Activated naive CD4-positive, alpha-beta T cell treated with anti-CD3 and anti-CD28 coated beads, Interleukin-2, amount 50 U/mL, for 24 hours (primary cell): ENCODE data around the gene ENDOG.
"Not testable (repeated sequence)": the region's sequence is repeated elsewhere in the genome, so short reads cannot be mapped to it uniquely, and the experiment has no call there.

Experiments
- H3K27ac Mint-ChIP-seq: one replicate; pipeline ENCODE4 v1.8.0; 2021; ENCODE audit warnings: mild to moderate bottlenecking, mixed read lengths
- H3K27me3 Mint-ChIP-seq: one replicate; pipeline ENCODE4 v1.8.0; 2021; ENCODE audit warnings: mixed read lengths
- H3K36me3 Mint-ChIP-seq: one replicate; pipeline ENCODE4 v1.8.0; 2021; ENCODE audit warnings: mixed read lengths
- H3K4me1 Mint-ChIP-seq: one replicate; pipeline ENCODE4 v1.8.0; 2021; ENCODE audit warnings: mixed read lengths
- H3K4me3 Mint-ChIP-seq: one replicate; pipeline ENCODE4 v1.8.0; 2021; ENCODE audit warnings: mild to moderate bottlenecking, mixed read lengths
- H3K9me3 Mint-ChIP-seq: one replicate; pipeline ENCODE4 v1.8.0; 2021; ENCODE audit warnings: mixed read lengths

ENDOG gene

GRCh38 chr9:128788445-128788844, 29.9 kb upstream of the ENDOG start:
- Mint-ChIP-seq H3K27ac (no peak overlapping the region), H3K36me3 (no peaks in the 10 kb centered on the region), H3K4me3 (peak overlapping the region; percentile 91), H3K4me1 (peaks cover 10% of the 10 kb centered on the region), H3K9me3 (no peaks in the 10 kb centered on the region), H3K27me3 (no peaks in the 10 kb centered on the region)

DNA sequence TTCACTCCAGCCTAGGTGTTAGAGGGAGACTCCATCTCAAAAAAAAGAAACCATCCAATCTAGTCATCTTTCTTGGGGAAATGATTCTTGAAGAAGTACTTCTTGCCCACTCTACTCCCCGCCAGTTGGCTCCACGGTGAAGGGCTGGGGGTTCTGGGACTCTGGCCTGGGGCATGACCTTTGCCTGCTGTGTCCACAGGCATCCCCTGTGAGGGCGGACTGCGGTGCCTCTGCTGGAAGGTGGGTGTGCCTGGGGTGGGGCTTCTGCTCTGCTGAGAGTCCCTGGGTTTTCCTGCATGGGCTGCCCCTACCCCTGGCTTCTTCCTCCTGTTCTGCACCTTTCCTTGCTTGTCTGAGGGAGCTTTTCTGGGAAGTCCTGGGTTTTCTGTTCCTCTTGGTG, 27.8 kb upstream of the ENDOG start:
- H3K27me3 Mint-ChIP-seq, result no peaks in the 10 kb centered on the region
- no peak overlapping the region for H3K4me3 Mint-ChIP-seq
- H3K36me3 Mint-ChIP-seq, result peaks cover 2% of the 10 kb centered on the region
- H3K4me1 Mint-ChIP-seq, result peaks cover 10% of the 10 kb centered on the region
- no peaks in the 10 kb centered on the region for H3K9me3 Mint-ChIP-seq
- H3K27ac Mint-ChIP-seq, result no peak overlapping the region

GRCh38 chr9:128792134-128792533, 26.2 kb upstream of the ENDOG start:
- no peak overlapping the region for H3K27ac Mint-ChIP-seq
- peaks cover 2% of the 10 kb centered on the region for H3K36me3 Mint-ChIP-seq

DNA sequence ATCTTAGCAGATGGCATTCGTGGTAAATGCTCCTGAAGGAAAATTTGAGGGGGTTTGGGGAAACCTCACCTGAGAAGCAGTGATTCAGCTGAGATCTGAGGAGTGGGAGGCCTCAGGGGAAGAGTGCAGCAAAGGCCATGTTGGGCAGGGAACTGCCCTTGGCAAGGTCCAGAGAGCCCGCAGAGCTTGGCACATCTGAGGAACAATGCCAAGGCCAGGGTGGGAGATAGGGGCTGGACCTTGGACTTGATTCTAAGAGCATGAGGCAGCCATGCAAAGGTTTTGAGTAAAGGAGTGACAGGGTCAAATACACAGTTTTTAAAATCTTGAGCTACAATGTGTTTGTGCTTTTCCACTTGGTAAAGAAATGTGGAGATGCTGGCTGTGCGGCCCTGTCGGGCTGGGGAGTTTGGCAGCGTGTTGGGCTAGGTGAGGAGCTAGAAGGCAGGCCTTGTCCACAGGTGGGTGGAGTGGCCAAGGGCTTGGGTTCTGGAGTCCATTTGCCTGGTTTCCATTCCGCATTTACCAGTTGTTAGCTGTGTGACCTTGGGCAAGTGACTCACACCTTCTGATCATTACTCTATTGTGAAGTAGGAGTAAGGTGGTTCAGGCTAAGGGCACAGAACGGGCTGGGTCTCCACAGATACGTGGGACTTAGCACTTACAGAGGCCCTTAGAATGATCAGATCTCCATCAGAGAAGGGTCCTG, 25.2 kb upstream of the ENDOG start:
- peaks cover 2% of the 10 kb centered on the region for H3K36me3 Mint-ChIP-seq
- no peak overlapping the region for H3K27ac Mint-ChIP-seq
- H3K4me1 Mint-ChIP-seq, result peaks cover 10% of the 10 kb centered on the region
- H3K4me3 Mint-ChIP-seq, result no peak overlapping the region
- no peaks in the 10 kb centered on the region for H3K27me3 Mint-ChIP-seq
- no peaks in the 10 kb centered on the region for H3K9me3 Mint-ChIP-seq

More at GRCh38 chr9:128792134-128792533, 26.2 kb upstream of the ENDOG start:
- H3K9me3 Mint-ChIP-seq, result no peaks in the 10 kb centered on the region
- no peaks in the 10 kb centered on the region for H3K27me3 Mint-ChIP-seq
- peaks cover 10% of the 10 kb centered on the region for H3K4me1 Mint-ChIP-seq
- H3K4me3 Mint-ChIP-seq, result no peak overlapping the region

- not testable (repeated sequence) for H3K27me3 Mint-ChIP-seq, H3K27ac Mint-ChIP-seq, H3K9me3 Mint-ChIP-seq, H3K4me1 Mint-ChIP-seq, H3K4me3 Mint-ChIP-seq, H3K36me3 Mint-ChIP-seq
Measured at GRCh38 chr9:128794961-128795360, 23.3 kb upstream of the ENDOG start.

DNA sequence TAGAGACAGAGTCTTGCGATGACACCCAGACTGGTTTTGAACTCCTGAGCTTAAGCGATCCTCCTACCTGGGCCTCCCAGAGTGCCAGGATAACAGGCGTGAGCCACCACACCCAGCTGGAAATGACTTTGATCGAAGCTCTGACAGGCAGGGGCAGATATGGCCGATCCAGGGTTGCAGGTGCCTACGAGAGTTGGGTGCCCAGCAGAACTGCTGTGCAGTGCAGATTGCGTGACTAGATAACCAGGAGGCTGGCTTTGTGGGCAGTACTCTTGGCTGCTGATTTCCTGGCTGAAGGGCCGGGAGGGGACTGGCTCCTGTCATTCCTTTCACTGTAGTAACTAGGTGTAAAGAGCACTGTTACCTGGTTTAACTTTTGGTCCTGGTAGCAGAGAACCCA, 19.4 kb upstream of the ENDOG start:
- Mint-ChIP-seq H3K4me1 (no peaks in the 10 kb centered on the region), H3K36me3 (peaks cover 3% of the 10 kb centered on the region), H3K9me3 (no peaks in the 10 kb centered on the region), H3K27me3 (no peaks in the 10 kb centered on the region), H3K27ac (no peak overlapping the region), H3K4me3 (no peak overlapping the region)

GRCh38 chr9:128800061-128800460, 18.2 kb upstream of the ENDOG start:
- no peaks in the 10 kb centered on the region for H3K9me3 Mint-ChIP-seq
- H3K27ac Mint-ChIP-seq, result no peak overlapping the region

GRCh38 chr9:128802482-128802881, 15.8 kb upstream of the ENDOG start:
- Mint-ChIP-seq H3K4me1 (no peaks in the 10 kb centered on the region), H3K4me3 (no peak overlapping the region), H3K27me3 (no peaks in the 10 kb centered on the region), H3K27ac (no peak overlapping the region), H3K9me3 (no peaks in the 10 kb centered on the region), H3K36me3 (peaks cover 5% of the 10 kb centered on the region)

More at GRCh38 chr9:128800061-128800460, 18.2 kb upstream of the ENDOG start:
- Mint-ChIP-seq H3K36me3 (peaks cover 3% of the 10 kb centered on the region), H3K4me1 (no peaks in the 10 kb centered on the region), H3K27me3 (no peaks in the 10 kb centered on the region), H3K4me3 (no peak overlapping the region)

DNA sequence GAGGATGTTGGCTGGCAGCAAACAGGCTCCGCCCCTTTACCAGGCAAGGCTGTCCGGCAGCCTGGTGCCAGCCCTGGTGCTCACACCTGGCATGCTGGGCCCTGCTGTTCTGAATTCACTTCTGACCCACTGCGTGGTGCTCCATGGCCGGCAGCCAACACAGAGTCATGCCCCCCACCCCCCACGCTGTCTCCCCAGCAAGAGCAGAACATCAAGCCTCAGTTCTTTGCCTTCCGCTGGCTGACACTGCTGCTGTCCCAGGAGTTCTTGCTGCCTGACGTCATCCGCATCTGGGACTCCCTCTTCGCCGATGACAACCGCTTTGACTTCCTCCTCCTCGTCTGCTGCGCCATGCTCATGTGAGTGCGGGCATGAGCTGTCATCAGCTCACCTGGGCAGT, 12.6 kb upstream of the ENDOG start:
- Mint-ChIP-seq H3K36me3 (peaks cover 5% of the 10 kb centered on the region), H3K27ac (no peak overlapping the region), H3K4me1 (no peaks in the 10 kb centered on the region)

GRCh38 chr9:128807827-128808226, 10.5 kb upstream of the ENDOG start:
- Mint-ChIP-seq H3K4me1 (no peaks in the 10 kb centered on the region), H3K27me3 (no peaks in the 10 kb centered on the region), H3K27ac (no peak overlapping the region), H3K4me3 (no peak overlapping the region), H3K36me3 (peaks cover 5% of the 10 kb centered on the region), H3K9me3 (no peaks in the 10 kb centered on the region)

More for the DNA sequence above, 12.6 kb upstream of the ENDOG start:
- Mint-ChIP-seq H3K27me3 (no peaks in the 10 kb centered on the region), H3K4me3 (no peak overlapping the region), H3K9me3 (no peaks in the 10 kb centered on the region)

GRCh38 chr9:128808543-128808942, 9.8 kb upstream of the ENDOG start:
- no peak overlapping the region for H3K27ac Mint-ChIP-seq
- H3K4me3 Mint-ChIP-seq, result no peak overlapping the region
- H3K9me3 Mint-ChIP-seq, result no peaks in the 10 kb centered on the region
- peaks cover 3% of the 10 kb centered on the region for H3K36me3 Mint-ChIP-seq
- no peaks in the 10 kb centered on the region for H3K4me1 Mint-ChIP-seq
- no peaks in the 10 kb centered on the region for H3K27me3 Mint-ChIP-seq

- no peak overlapping the region for H3K27ac Mint-ChIP-seq
- no peaks in the 10 kb centered on the region for H3K27me3 Mint-ChIP-seq
- H3K9me3 Mint-ChIP-seq, result no peaks in the 10 kb centered on the region
- no peaks in the 10 kb centered on the region for H3K4me1 Mint-ChIP-seq
- H3K4me3 Mint-ChIP-seq, result no peak overlapping the region
- H3K36me3 Mint-ChIP-seq, result peaks cover 1% of the 10 kb centered on the region
Measured at GRCh38 chr9:128809036-128809599, 9.2 kb upstream of the ENDOG start.

GRCh38 chr9:128809831-128810230, 8.5 kb upstream of the ENDOG start:
- no peaks in the 10 kb centered on the region for H3K9me3 Mint-ChIP-seq
- H3K4me3 Mint-ChIP-seq, result no peak overlapping the region
- peaks cover 1% of the 10 kb centered on the region for H3K36me3 Mint-ChIP-seq
- no peak overlapping the region for H3K27ac Mint-ChIP-seq
- no peaks in the 10 kb centered on the region for H3K27me3 Mint-ChIP-seq
- no peaks in the 10 kb centered on the region for H3K4me1 Mint-ChIP-seq

DNA sequence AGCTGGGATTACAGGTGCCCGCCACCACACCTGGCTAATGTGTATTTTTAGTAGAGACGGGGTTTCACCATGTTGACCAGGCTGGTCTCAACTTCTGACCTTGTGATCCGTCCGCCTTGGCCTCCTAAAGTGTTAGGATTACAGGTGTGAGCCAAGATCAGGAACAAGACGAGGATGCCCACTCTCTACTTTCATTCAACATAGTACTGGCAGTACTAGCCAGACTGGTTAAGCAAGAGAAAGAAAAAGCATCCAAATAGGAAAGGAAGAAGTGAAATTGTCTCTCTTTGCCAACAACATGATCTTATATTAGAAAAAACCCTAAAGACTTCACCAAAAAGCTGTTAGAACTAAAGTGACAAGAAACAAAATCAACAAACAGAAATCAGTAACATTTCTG, 7.4 kb upstream of the ENDOG start:
- H3K4me3 Mint-ChIP-seq, result no peak overlapping the region
- H3K27me3 Mint-ChIP-seq, result no peaks in the 10 kb centered on the region
- no peak overlapping the region for H3K27ac Mint-ChIP-seq
- peaks cover 1% of the 10 kb centered on the region for H3K36me3 Mint-ChIP-seq
- no peaks in the 10 kb centered on the region for H3K4me1 Mint-ChIP-seq
- H3K9me3 Mint-ChIP-seq, result no peaks in the 10 kb centered on the region

GRCh38 chr9:128818839-128819715, 777 bp downstream of the ENDOG start:
- Mint-ChIP-seq H3K27me3 (no peaks in the 10 kb centered on the region), H3K36me3 (no peaks in the 10 kb centered on the region), H3K9me3 (no peaks in the 10 kb centered on the region), H3K4me1 (peaks cover 18% of the 10 kb centered on the region), H3K27ac (peak overlapping the region; percentile 61), H3K4me3 (peak overlapping the region; percentile 84)
